ENCODE data around the gene MTA1. TPM values are rescaled to one million over a fixed set of nuclear protein-coding genes. Genes with fewer than 3 reads are reported as not detected.

MTA1 gene
- total RNA-seq, 2 experiments from 2014 or later = 136 to 152 TPM

DNA sequence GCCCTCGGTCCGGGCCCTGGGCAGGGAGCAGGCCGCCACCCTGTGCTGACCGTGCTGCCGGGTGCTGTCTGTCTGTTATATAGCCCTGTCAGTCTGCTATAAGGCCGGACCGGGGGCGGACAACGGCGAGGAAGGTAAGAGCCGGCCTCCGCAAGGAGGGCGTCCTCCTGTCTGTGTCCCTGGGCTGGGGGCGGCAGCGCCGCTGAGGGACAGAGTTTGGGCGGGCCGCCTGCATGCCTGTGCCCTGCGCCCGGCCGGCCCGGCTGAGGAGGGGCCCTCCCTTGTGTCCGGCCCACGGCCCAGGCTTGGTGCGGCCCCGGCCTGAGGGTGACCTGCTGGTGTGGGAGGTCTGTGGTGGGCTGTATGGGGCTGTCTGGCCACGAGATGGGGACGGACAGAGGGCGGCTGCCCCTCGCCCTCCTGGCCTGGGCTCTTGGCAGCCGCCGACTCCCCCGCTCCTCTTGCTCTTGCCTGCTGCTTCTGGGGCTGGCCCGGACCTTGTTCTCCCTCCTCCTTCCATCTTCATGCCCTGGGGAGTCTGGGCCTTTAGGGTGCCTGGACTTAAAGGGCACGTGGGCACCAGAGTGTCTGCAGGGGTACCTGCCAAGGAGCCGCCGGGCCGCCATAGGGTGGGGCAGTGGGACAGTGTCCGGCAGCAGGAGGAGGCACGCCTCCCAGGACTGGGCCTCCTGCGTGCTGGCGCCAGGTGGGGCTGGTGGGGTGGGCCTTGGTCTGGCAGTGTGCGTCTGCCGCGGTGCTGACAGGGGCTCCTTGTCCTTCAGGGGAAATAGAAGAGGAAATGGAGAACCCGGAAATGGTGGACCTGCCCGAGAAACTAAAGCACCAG is 29.9 kb downstream of the MTA1 start:
- peaks cover 15% of the 10 kb centered on the region for H3K36me3 Mint-ChIP-seq (ENCODE audit: low read depth)
- H3K9me3 Mint-ChIP-seq (ENCODE audit: low read depth) = no peaks in the 10 kb centered on the region
- ChIA-PET POLR2A (no interaction called here), CTCF (interaction anchor here (0.6 to 1.0 kb wide), 2 partner anchors 20 to 27 kb away, joined by 3 to 4 read pairs; no protein-coding TSS in a partner anchor)
- no peaks in the 10 kb centered on the region for H3K4me1 Mint-ChIP-seq
- no peak for DNase-seq
- no peak overlapping the region for H3K4me3 Mint-ChIP-seq
- intact Hi-C loops (cut with DNase I, micrococcal nuclease) = loop anchor here in 1 of 2 experiments (2.0 kb wide), 1 partner anchor 79 kb away; no protein-coding TSS in a partner anchor
- no peaks in the 10 kb centered on the region for H3K27me3 Mint-ChIP-seq
- no peak overlapping the region for H3K27ac Mint-ChIP-seq
- no peak for ATAC-seq

GRCh38 chr14:105450123-105450505 is 30.5 kb downstream of the MTA1 start:
- Mint-ChIP-seq H3K27ac (no peak overlapping the region), H3K9me3 (ENCODE audit: low read depth) (no peaks in the 10 kb centered on the region), H3K27me3 (no peaks in the 10 kb centered on the region), H3K4me1 (no peaks in the 10 kb centered on the region), H3K36me3 (ENCODE audit: low read depth) (peaks cover 15% of the 10 kb centered on the region), H3K4me3 (no peak overlapping the region)
- intact Hi-C loops (cut with DNase I, micrococcal nuclease) = no loop called here
- CTCF ChIA-PET = interaction anchor here (0.6 to 1.0 kb wide), 2 partner anchors 20 to 27 kb away, joined by 3 to 4 read pairs; no protein-coding TSS in a partner anchor
- ATAC-seq (no peak), DNase-seq (no peak)
- POLR2A ChIA-PET = no interaction called here

- Mint-ChIP-seq H3K27me3 (no peaks in the 10 kb centered on the region), H3K4me1 (no peaks in the 10 kb centered on the region), H3K4me3 (no peak overlapping the region), H3K9me3 (ENCODE audit: low read depth) (no peaks in the 10 kb centered on the region), H3K27ac (no peak overlapping the region), H3K36me3 (ENCODE audit: low read depth) (peaks cover 22% of the 10 kb centered on the region)
- DNase-seq (no peak), ATAC-seq (no peak)
- intact Hi-C loops (cut with DNase I, micrococcal nuclease) = no loop called here
- CTCF ChIA-PET = interaction anchor here (0.6 to 1.0 kb wide), 2 partner anchors 19 to 595 kb away, joined by 3 to 4 read pairs; no protein-coding TSS in a partner anchor
- POLR2A ChIA-PET = no interaction called here
Measured at GRCh38 chr14:105450864-105451720, 31.5 kb downstream of the MTA1 start.

- Mint-ChIP-seq H3K9me3 (ENCODE audit: low read depth) (no peaks in the 10 kb centered on the region), H3K4me1 (no peaks in the 10 kb centered on the region), H3K27ac (no peak overlapping the region), H3K4me3 (no peak overlapping the region), H3K36me3 (ENCODE audit: low read depth) (peaks cover 22% of the 10 kb centered on the region), H3K27me3 (no peaks in the 10 kb centered on the region)
- no peak for ATAC-seq
- intact Hi-C loops (cut with DNase I, micrococcal nuclease) = no loop called here
- ChIA-PET CTCF (no interaction called here), POLR2A (no interaction called here)
- DNase-seq = no peak
Measured at GRCh38 chr14:105452963-105453362, 33.3 kb downstream of the MTA1 start.

DNA sequence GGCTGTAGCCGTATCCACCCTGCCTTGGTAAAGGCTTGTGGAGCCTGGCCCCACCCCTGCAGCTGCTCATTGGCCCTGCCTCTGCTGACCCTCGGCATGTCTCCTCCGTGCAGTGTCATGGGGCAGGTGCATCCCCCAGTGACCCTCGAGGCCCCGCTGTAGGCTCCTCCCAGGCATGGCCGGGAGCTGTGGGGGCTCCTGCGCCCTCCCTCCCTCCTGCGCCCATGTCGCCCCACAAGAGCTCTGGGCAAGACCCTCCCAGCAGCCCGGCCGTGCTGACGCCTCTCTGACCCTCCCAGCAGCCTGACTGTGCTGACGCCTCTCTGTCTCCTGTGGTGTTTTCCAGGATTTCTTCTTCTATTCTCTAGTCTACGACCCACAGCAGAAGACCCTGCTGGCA is 34.2 kb downstream of the MTA1 start:
- no peaks in the 10 kb centered on the region for H3K4me1 Mint-ChIP-seq
- no peaks in the 10 kb centered on the region for H3K27me3 Mint-ChIP-seq
- peaks cover 22% of the 10 kb centered on the region for H3K36me3 Mint-ChIP-seq (ENCODE audit: low read depth)
- no peak overlapping the region for H3K27ac Mint-ChIP-seq
- ATAC-seq (no peak), DNase-seq (no peak)
- no peak overlapping the region for H3K4me3 Mint-ChIP-seq
- ChIA-PET CTCF (no interaction called here), POLR2A (no interaction called here)
- H3K9me3 Mint-ChIP-seq (ENCODE audit: low read depth) = no peaks in the 10 kb centered on the region
- intact Hi-C loops (cut with DNase I, micrococcal nuclease) = no loop called here

- Mint-ChIP-seq H3K9me3 (ENCODE audit: low read depth) (no peaks in the 10 kb centered on the region), H3K4me3 (no peak overlapping the region), H3K27ac (no peak overlapping the region), H3K27me3 (no peaks in the 10 kb centered on the region), H3K4me1 (no peaks in the 10 kb centered on the region), H3K36me3 (ENCODE audit: low read depth) (peaks cover 22% of the 10 kb centered on the region)
- intact Hi-C loops (cut with DNase I, micrococcal nuclease) = no loop called here
- ATAC-seq (no peak), DNase-seq (no peak)
- ChIA-PET CTCF (interaction anchor here (0.6 to 0.7 kb wide), 2 partner anchors 113 to 511 kb away, joined by 3 read pairs; no protein-coding TSS in a partner anchor), POLR2A (interaction anchor here (0.7 kb wide), 1 partner anchor 27 kb away, joined by 7 read pairs; no protein-coding TSS in a partner anchor)
Measured at GRCh38 chr14:105455086-105455640, 35.5 kb downstream of the MTA1 start.

DNA sequence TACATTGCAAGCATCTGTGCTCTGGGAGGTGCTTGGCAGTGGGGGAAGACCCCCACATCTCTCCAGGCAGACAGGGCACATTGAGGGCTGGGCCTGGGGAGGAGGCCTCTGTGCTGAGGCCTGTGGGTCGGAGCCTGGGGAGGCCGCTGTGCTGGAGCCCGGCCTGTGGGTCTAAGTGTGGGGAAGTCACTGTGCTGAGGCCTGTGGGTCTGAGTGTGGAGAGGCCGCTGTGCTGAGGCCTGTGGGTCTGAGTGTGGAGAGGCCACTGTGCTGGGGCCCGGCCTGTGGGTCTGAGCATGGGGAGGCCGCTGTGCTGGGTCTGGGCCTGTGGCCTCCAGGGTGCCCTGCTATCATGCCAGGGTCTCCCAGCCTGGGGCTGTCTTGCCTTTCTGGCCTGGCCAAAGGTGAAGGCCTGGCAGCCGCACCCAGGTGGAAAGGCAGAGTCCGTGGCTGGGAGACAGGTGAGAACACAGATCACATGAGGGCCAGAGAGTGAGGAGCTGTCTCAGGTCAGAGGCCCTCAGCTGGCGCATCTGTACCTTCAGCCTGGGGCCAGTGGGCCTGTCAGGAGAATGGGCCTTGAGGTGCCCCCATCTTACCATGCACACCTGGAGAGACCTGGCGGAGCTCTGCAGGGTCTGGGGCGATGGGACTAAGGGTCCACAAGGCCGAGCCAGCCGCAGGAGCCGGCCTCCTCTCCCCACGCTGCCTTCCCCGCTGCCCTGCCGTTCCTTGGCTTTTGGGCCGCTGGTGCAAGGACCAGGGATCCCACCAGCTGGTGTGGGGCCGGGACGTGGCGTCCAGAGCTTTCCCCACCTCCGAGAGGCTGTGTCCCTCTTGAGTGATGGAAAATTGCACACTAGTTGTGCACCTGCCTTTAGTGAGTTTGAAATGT is 36.4 kb downstream of the MTA1 start:
- Mint-ChIP-seq H3K36me3 (ENCODE audit: low read depth) (peaks cover 27% of the 10 kb centered on the region), H3K4me1 (no peaks in the 10 kb centered on the region), H3K27me3 (no peaks in the 10 kb centered on the region), H3K9me3 (ENCODE audit: low read depth) (no peaks in the 10 kb centered on the region), H3K4me3 (no peak overlapping the region), H3K27ac (no peak overlapping the region)
- DNase-seq (no peak), ATAC-seq (no peak)
- intact Hi-C loops (cut with DNase I, micrococcal nuclease) = no loop called here
- ChIA-PET POLR2A (interaction anchor here (0.6 kb wide), 1 partner anchor 348 kb away, joined by 3 read pairs; no protein-coding TSS in a partner anchor), CTCF (interaction anchor here (0.6 kb wide), 2 partner anchors 21 to 114 kb away, joined by 3 read pairs; no protein-coding TSS in a partner anchor)

- DNase-seq (no peak), ATAC-seq (no peak)
- intact Hi-C loops (cut with DNase I, micrococcal nuclease) = no loop called here
- POLR2A ChIA-PET = interaction anchor here (0.6 kb wide), 1 partner anchor 349 kb away, joined by 3 read pairs; no protein-coding TSS in a partner anchor
- no peaks in the 10 kb centered on the region for H3K9me3 Mint-ChIP-seq (ENCODE audit: low read depth)
- no peaks in the 10 kb centered on the region for H3K27me3 Mint-ChIP-seq
- peaks cover 26% of the 10 kb centered on the region for H3K36me3 Mint-ChIP-seq (ENCODE audit: low read depth)
- no peak overlapping the region for H3K27ac Mint-ChIP-seq
- CTCF ChIA-PET = interaction anchor here (0.6 to 1.1 kb wide), 3 partner anchors 22 to 86 kb away, joined by 3 to 6 read pairs (median 4); no protein-coding TSS in a partner anchor
- H3K4me1 Mint-ChIP-seq = no peaks in the 10 kb centered on the region
- H3K4me3 Mint-ChIP-seq = no peak overlapping the region
Measured at GRCh38 chr14:105456736-105457617, 37.4 kb downstream of the MTA1 start.

GRCh38 chr14:105458010-105458409 is 38.4 kb downstream of the MTA1 start:
- Mint-ChIP-seq H3K27me3 (no peaks in the 10 kb centered on the region), H3K9me3 (ENCODE audit: low read depth) (no peaks in the 10 kb centered on the region), H3K27ac (no peak overlapping the region), H3K36me3 (ENCODE audit: low read depth) (peaks cover 21% of the 10 kb centered on the region), H3K4me3 (no peak overlapping the region), H3K4me1 (no peaks in the 10 kb centered on the region)
- CTCF ChIA-PET = interaction anchor here (1.1 kb wide), 1 partner anchor 22 kb away, joined by 6 read pairs; no protein-coding TSS in a partner anchor
- DNase-seq = no peak
- ATAC-seq = no peak
- POLR2A ChIA-PET = no interaction called here
- intact Hi-C loops (cut with DNase I, micrococcal nuclease) = no loop called here

- ChIA-PET CTCF (no interaction called here), POLR2A (no interaction called here)
- no peaks in the 10 kb centered on the region for H3K4me1 Mint-ChIP-seq
- no peak for DNase-seq
- ATAC-seq = no peak
- H3K27ac Mint-ChIP-seq = no peak overlapping the region
- H3K4me3 Mint-ChIP-seq = no peak overlapping the region
- intact Hi-C loops (cut with DNase I, micrococcal nuclease) = no loop called here
- H3K36me3 Mint-ChIP-seq (ENCODE audit: low read depth) = peaks cover 22% of the 10 kb centered on the region
- no peaks in the 10 kb centered on the region for H3K9me3 Mint-ChIP-seq (ENCODE audit: low read depth)
- H3K27me3 Mint-ChIP-seq = no peaks in the 10 kb centered on the region
Measured at GRCh38 chr14:105458571-105458970, 38.9 kb downstream of the MTA1 start.

All from activated CD4-positive, alpha-beta T cell treated with anti-CD3 and anti-CD28 coated beads for 36 hours (primary cell).